ENCODE results near the gene ZNF778.

- TF ChIP-seq POLR2A (IDR thresholded peaks at IDR 0.05) (no peak), CTCF (IDR thresholded peaks at IDR 0.05) (no peak)
These were observed 28.9 kb downstream of the ZNF778 start for GRCh38 chr16:89246383-89246902.
